GM19468 (cell line): Measurements from ENCODE around the gene SPATA20.

Experiments used
- ATAC-seq: cut with Tn5 transposase; IDR thresholded peaks from one replicate; pipeline ENCODE4 v1.9.1; 2021; ENCODE audit warnings: mild to moderate bottlenecking, moderate library complexity, moderate number of reproducible peaks; ENCODE audit not compliant: unreplicated experiment; ENCODE audit errors: extremely low read depth

Gene SPATA20

DNA sequence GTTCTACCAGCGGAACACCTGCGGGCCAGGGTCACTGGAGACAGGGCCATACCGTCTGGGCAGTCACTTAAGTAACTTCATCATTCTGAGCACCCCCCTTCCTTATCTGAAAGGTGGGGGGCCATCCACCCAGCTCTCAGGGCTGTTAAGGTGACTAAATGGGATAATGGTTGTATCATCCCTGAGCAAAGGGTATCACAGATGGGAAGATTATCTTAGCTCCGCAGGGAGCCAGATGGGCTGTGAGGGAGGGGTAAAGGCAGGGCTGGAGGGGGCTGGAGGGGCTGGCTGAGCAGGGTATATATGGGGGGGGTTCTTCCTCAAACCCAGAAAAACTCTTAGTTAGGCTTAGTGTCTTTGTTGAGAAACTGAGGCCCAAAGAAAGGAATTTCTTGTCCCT lies 10.7 kb downstream of the SPATA20 start:
- ATAC-seq, result no peak

DNA sequence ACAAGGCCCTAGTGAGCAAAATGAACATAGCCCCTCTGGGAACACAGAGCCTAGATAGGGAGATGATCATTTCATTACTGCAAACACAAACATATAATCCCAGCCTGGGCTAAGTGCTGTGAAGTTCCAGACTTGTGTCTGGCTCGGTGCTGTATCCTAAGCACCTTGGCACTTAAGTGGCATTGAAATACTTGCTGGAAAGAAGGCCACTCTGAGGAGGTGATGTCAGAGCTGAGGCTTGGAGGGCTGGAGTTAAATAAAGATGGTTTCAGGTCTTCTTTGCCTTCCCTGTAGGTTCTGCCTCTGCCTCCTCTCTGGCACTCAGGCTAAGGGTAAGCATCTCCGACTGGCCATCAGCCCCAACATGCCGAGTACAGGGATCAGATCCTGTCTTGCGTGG lies 11.1 kb downstream of the SPATA20 start:
- ATAC-seq, result no peak

DNA sequence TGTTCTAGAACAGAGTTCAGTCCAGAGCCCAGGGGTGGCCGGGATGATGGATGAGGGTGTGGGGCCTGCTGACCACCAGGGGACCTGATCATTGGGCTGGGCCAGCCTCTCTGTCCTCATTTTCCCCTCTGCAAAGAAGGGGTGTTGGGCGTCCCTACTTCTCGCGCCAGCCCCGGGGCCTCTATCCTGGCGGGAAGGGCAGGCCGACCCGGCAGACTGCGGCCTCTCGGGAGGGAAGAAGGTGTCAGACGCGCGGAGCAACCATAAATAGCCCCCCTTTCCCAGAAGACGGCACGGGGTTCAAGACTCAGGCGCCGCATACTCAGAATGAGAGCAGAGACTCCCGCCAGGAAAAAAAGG lies 11.6 kb downstream of the SPATA20 start:
- ATAC-seq, result no peak

DNA sequence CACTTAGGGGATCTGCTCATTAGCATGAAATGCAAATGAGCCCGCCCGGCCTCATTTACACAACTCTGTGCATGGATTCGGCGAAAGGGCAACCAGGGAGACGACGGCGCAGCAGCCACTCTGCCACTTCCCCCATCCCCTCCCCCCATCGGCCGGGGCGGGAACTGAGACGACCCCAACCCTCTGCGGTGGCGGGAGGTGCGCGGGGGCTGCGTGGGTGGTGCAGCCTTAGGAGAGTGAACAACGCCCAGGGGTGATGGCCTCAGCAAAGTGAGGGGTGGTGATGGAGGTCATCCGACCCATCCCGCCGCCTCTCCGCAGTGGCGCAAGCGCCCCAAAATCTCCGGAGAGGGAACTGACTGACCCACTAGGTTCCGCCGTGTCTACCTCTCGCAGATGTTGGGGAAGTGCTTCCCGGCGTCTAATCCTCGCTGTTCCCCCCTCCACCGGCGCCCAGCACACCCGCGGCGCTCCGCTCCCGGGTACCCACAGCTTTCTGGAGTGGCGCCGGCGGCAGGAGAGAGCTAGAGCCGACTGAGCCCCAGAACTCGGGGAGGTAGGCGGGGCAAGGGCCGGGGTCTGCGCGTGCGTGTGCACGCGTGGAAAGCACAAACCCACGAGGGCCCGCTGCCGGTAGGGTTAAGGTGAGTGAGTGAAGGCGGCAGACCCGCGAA lies 12.1 kb downstream of the SPATA20 start:
- no peak for ATAC-seq

DNA sequence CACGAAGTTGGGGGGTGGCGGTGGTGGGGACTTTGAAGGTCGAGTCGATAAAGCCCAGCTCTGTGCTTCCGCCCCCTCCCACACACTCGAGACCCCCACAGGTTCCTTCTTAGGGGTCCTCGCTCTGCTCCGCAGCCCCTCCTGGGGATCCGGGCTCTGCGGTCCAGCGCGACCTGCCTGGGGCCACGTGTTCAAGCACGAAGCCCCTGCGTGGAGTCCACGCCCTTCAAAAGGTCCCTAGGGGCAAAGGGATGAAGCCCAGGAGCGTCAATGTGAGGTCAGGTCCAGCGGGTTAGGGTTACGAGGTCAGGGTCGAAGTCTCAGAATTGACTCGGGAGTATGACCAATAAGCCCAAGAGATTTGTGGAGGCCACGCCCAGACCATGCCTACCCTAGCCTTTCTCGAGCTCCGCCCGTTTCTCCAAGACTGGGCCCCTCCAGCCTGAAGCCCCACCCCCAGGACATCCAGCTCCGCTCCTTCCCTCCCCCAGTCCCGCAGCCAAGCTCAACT lies 12.8 kb downstream of the SPATA20 start:
- ATAC-seq, result no peak

DNA sequence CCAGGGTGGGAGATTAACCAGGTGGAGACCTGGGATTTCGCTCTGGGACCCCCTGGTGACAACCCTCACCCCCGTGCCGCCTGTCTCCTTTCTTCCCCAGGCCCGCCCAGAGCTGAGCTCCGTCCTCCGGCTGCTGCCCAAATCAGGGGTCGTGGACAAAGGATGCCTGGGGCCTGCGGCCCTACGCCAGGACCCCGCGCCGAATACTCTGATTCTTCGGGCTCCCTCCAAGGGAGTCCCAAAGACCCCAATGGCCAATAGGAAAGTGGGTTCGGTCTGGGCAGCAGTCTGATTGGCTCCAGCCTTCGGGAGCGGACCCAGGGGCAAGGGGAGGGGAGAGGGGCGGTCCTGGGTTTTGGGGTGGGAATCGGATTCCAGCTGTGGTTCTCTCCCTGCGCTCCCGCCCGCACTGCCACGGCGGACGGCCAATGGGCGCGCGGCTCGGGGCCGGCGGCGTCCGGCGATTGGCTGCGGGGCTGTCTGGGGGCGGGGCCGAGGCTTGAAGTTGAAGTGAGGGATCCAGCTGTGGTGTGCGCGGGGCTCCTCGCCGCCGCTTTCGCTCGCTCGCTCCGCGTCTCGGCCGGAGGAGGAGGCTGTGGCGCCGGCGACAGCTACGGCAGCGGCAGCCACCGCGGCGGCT lies 13.3 kb downstream of the SPATA20 start, which contains the start of gene CACNA1G:
Gene CACNA1G, plus strand, starts transcription at position 531 of the 640 bp plus-strand sequence. CDS start 745 bp downstream, outside the sequence.
- peak; percentile 55 for ATAC-seq

DNA sequence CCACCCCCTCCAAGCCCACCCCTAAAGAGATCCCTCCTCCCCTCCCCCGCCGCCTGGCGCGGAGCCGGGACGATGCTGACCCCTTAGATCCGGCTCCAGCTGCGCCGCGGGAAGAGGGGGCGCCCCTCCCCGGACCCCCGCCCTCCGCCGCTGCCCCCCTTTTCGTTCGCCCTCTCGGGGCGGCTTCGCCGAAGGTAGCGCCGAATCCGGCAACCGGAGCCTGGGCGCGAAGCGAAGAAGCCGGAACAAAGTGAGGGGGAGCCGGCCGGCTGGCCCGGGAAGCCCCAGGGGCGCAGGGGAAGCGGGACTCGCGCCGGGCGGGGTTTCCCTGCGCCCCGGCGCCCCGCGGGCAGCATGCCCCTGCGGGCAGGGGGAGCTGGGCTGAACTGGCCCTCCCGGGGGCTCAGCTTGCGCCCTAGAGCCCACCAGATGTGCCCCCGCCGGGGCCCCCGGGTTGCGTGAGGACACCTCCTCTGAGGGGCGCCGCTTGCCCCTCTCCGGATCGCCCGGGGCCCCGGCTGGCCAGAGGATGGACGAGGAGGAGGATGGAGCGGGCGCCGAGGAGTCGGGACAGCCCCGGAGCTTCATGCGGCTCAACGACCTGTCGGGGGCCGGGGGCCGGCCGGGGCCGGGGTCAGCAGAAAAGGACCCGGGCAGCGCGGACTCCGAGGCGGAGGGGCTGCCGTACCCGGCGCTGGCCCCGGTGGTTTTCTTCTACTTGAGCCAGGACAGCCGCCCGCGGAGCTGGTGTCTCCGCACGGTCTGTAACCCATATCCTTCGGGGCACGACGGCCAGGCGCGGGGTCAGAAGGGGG lies 14.2 kb downstream of the SPATA20 start:
- ATAC-seq, result peak; percentile 2

DNA sequence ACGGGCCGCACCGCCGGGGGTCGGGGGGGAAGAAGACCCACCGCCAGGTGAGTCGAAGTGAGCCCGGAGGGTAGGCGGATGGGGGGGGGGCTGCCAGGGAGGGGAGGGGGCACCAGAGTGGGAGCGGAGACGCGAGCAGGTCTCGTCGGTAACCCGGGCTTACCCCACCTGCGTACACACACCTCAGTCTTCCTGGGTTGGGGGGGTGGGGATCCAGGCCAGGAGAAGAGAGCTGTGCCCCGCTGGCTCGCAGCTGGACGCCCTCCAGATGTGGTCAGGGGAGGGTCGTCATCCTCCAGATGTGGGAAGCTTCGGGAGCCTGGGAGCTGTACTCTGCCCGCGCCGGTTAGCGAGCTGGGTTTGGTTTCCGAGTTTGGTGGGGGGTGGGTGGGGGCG lies 14.8 kb downstream of the SPATA20 start:
- no peak for ATAC-seq

DNA sequence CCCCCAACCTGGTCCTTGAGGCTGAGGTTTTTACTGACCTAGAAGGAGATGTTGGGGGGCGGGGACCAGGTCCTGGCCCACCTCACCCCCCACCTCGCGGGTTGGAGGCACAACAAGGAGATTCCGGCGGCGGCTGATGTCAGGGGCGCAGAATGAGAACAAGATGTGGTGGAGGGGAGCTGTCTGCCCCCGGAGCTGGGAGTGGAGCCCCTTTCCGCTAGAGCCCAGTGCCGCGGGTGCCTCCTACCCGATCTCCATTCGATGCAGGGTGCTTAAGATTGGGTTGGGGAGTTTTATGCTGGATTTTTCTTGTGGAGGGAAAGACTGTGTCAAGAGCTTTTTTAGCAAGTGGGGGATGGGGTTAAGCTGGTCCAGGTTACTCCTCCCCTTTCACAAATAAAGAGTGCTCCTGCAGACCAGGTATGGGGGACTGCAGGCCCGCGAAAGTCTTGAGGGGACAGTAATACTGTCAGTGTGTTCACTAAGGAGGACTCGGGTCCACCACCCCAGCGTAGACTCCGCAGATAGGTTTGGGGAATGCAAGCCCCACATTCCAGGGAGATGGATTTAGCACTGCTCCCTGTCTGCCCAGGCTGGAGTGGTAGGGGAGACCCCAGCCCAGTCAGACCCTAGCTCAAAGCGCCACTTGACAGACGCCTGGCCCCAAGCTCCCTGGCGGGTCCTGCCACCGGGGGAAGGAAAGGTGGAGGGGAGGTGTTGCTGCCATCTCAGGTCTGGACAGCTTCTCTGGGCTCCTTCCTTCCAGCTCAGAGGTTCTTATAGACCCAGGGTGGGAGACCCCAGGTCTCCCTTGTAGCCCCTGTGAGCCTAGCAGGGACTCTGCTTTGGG lies 15.5 kb downstream of the SPATA20 start:
- no peak for ATAC-seq

DNA sequence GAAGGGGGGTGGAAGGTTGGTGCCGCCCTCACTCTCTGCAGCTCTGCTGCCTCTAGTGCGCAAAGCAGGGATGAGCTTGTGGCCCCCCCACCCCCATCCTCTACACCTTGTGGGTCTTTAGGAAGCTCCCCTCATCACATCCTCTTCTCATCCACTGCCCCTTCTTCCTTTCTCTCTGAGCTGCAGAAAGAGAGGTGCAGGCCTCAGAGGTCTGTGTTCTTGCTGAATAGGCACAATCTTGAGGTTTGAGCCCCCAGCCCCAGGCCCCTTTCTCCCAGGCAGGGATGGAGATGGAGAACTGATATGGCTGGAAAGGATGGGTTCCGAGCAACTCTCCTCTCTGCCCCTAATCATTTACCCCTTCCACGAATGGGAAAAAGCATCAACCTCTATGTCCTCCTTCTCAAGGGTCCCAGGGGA lies 16.1 kb downstream of the SPATA20 start:
- ATAC-seq, result no peak

DNA sequence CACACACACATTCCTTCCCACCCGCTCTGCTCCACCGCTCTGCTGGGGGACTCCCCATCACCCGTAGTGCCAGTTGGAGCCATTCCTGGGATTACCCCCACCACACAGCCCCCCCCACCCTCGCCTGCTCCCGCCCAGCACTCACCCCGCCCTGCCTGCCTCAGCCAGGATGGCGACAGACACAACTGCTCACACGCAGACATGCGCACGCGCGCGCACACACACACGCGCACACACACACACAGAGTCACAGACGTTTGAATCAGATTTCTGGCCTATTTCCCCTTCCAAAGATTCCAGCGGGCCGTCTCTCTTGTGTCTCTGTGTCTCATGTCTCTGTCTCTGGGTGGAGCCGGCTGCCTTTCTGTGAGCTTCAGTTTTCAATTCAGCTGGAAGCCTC lies 17.9 kb downstream of the SPATA20 start:
- no peak for ATAC-seq

DNA sequence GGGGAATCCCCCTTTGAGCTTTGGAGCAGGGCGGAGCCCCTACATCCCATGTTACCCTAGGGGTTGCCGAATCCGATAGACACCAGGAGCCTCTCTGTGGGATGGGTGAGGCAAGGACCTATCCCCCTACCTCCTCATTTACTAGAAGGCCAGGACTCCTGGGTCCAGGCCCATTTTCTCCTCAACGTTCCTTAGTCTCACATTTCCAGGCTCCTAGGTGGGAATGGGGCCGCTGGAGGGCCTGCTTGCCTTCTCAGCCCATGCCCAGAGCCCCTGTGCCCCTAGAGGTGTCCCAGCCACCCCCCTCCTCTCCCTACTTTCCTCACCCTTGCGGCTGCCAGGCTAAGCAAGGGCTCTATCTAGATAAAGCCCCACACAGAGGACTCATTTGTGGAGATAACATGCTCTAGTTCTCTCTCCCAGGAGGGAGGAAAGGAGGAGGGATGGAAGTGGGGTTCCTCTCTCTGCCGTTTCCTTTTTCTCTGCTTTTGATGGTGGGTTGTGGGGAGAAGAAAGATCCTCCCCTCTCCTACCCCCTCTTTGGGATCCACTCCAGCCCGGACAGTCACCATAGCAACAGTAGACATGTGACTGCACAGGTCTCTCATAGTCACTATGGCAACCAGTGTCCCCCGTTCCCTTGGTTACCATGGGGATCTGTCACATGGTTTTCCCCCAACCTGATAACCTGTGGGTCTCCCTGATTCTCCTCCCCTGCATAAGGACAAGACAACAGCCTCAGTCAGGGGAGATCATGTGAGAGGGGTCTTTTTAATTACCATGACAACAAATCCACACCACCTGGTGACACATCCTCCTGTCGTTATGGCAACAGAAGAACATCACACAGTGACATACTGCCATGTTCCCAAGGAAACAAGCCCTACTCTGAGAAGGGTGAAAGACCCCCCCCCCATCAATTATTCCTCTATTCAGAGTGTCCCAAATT lies 18.7 kb downstream of the SPATA20 start:
- no peak for ATAC-seq

DNA sequence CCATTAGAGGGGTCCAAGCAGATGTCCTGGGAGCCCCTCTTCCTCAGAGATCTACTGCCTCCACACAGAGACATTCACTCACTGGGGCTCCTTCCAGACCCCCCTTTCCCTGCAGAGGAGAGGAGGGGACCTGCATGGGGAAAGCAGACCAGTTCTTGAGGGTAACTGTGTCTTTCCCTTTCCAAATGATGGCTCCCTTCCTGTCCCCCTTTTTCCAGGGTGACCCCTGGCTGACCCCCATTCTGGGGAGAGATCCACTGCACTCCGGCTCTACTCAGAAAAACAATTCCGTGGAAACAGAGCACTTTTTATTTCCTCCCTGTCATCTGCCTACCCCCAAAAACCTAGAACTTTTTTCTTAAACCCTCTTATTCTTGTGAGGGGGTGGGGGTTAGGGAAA lies 19.9 kb downstream of the SPATA20 start:
- ATAC-seq, result no peak

DNA sequence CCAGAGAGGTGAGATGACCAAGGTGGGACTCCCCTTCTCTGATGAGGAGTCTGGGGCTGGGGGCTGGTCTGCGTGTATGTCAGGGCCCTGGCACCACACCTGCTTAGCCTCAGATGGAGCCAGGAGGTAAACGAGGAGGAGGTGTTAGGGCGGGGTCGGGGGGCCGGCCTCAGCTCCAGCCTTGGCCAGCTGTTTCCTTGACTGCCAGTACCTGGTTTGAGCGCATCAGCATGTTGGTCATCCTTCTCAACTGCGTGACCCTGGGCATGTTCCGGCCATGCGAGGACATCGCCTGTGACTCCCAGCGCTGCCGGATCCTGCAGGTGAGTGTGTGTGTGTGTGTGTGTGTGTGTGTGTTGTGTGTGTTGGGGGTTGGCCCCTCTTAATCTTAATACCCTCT lies 21.7 kb downstream of the SPATA20 start:
- no peak for ATAC-seq

DNA sequence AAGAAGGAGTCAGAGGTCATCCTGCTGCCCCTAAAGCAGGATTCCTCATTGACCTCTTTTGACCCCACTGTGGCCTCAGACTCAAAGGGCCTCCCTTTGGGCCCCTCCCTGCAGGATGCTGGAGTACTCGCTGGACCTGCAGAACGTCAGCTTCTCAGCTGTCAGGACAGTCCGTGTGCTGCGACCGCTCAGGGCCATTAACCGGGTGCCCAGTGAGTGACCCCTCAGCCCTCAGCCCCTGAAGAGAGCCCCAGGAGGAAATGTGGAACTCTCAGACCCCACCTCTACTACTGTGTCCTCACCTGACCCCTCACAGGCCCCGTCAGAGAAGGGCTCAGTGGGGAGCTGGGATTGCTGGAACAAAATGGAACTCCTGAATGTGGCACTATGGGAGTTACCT lies 22.6 kb downstream of the SPATA20 start:
- no peak for ATAC-seq

DNA sequence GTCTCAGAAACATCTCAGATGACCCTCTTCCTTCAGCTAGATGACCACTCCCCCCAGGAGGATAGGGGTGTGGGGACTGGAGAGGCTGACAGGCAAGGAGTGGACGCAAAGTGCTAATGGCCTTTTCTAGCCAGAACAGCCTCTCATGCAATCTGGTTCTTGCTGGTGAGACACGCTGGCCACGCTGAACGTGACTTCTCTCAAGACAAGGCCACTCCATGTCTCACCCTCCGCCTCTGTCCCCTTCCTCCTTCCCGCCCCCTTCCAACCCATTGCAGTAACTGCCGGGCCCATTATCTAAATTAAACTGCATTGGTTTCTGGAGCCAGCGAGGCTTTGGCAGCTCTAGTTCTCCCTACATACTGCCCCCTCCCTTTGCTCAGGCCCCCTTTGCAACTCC lies 23.1 kb downstream of the SPATA20 start:
- ATAC-seq, result no peak

DNA sequence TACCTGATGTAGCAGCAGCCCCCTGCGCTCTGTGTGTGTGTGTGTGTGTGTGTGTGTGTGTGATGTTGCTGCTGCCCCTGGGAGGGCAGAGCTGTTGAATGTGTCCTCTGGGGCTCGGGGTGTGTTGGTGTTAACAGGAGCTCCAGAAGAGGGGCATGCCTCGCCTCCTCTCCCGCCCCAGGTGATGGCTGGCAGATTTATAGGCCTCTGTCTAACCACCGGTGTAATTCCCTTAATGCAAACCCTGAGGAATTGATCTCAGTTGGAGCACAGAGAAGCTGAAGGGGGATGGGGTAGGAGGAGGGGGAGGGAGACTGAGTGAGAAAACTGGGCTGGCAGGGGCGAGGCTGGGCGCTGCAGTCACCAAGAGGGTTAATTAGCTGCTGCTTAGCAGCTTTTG lies 23.6 kb downstream of the SPATA20 start:
- no peak for ATAC-seq

DNA sequence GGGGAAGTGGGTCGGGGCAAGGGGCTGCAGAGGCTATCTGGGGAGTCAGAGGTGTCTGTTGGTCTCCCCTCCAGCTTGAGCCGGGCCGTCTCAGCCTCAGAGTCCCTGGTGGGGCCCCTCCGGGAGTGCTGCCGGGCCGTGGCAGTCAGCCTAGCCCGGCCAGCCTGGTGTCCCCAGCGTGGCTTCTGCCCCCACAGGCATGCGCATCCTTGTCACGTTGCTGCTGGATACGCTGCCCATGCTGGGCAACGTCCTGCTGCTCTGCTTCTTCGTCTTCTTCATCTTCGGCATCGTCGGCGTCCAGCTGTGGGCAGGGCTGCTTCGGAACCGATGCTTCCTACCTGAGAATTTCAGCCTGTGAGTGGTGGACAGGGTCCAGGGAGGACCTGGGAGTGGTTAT lies 24.7 kb downstream of the SPATA20 start:
- ATAC-seq, result no peak

DNA sequence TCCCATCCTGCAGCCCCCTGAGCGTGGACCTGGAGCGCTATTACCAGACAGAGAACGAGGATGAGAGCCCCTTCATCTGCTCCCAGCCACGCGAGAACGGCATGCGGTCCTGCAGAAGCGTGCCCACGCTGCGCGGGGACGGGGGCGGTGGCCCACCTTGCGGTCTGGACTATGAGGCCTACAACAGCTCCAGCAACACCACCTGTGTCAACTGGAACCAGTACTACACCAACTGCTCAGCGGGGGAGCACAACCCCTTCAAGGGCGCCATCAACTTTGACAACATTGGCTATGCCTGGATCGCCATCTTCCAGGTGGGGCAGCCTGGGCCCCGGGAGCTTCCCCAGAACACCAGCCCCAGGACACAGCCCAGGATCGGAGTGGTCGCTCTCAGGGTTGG lies 25.6 kb downstream of the SPATA20 start:
- ATAC-seq, result no peak
